ENCODE measurements around the gene PP2D1. TPM values are rescaled to one million over a fixed set of nuclear protein-coding genes. Genes with fewer than 3 reads are reported as not detected.

Gene PP2D1
- total and polyA plus RNA-seq, 2 experiments from 2014 or later: 0.23 TPM; not detected in 1

GRCh38 chr3:19972054-19972453, 40.0 kb downstream of the PP2D1 start:
- Histone ChIP-seq H3K27ac (no peak overlapping the region), H3K36me3 (replicated peaks; ENCODE audit: insufficient read depth, low read depth) (no peaks in the 10 kb centered on the region), H2AFZ (no peak overlapping the region), H4K20me1 (ENCODE audit: insufficient read depth, poor library complexity, severe bottlenecking) (peaks cover 72% of the 10 kb centered on the region), H3K9me3 (ENCODE audit: low read depth) (no peaks in the 10 kb centered on the region), H3K4me2 (no peak overlapping the region), H3K4me3 (no peak overlapping the region), H3K27me3 (no peaks in the 10 kb centered on the region), H3K4me1 (ENCODE audit: insufficient read depth) (no peaks in the 10 kb centered on the region), H3K79me2 (peaks cover 81% of the 10 kb centered on the region), H3K9me2 (replicated peaks; ENCODE audit: insufficient read depth) (no peaks in the 10 kb centered on the region)
- WGBS (ENCODE audit: low lambda C conversion rate, missing lambda C conversion rate): 76% methylated on average over 3 of the region's 3 CpGs
- DNase-seq (ENCODE audit: low spot score): no peak
- TF ChIP-seq EZH2 (IDR thresholded peaks at IDR 0.05; ENCODE audit: borderline replicate concordance) (no peak), EZH2phosphoT487 (IDR thresholded peaks at IDR 0.05; ENCODE audit: low read depth, severe bottlenecking, unreplicated experiment) (no peak), CTCF (IDR thresholded peaks at IDR 0.05; ENCODE audit: poor library complexity) (no peak)

- H4K20me1 ChIP-seq (ENCODE audit: insufficient read depth, poor library complexity, severe bottlenecking): peaks cover 86% of the 10 kb centered on the region
- 78% methylated on average over 8 of the region's 8 CpGs for WGBS (ENCODE audit: low lambda C conversion rate, missing lambda C conversion rate)
- H3K4me1 ChIP-seq (ENCODE audit: insufficient read depth): no peaks in the 10 kb centered on the region
Observed at GRCh38 chr3:19970327-19970726, 41.7 kb downstream of the PP2D1 start.

GRCh38 chr3:19967812-19968211, 44.3 kb downstream of the PP2D1 start:
- Histone ChIP-seq H3K4me1 (ENCODE audit: insufficient read depth) (no peaks in the 10 kb centered on the region), H3K9me3 (ENCODE audit: low read depth) (no peaks in the 10 kb centered on the region), H3K9me2 (replicated peaks; ENCODE audit: insufficient read depth) (no peaks in the 10 kb centered on the region), H4K20me1 (ENCODE audit: insufficient read depth, poor library complexity, severe bottlenecking) (peaks cover 92% of the 10 kb centered on the region), H3K4me2 (no peak overlapping the region), H3K4me3 (no peak overlapping the region), H3K27ac (no peak overlapping the region), H3K27me3 (no peaks in the 10 kb centered on the region), H3K36me3 (replicated peaks; ENCODE audit: insufficient read depth, low read depth) (no peaks in the 10 kb centered on the region), H3K79me2 (peaks cover 100% of the 10 kb centered on the region), H2AFZ (no peak overlapping the region)
- DNase-seq (ENCODE audit: low spot score): no peak
- TF ChIP-seq EZH2 (IDR thresholded peaks at IDR 0.05; ENCODE audit: borderline replicate concordance): no peak
- TF ChIP-seq EZH2phosphoT487 (IDR thresholded peaks at IDR 0.05; ENCODE audit: low read depth, severe bottlenecking, unreplicated experiment): no peak
- no peak for TF ChIP-seq CTCF (IDR thresholded peaks at IDR 0.05; ENCODE audit: poor library complexity)
- WGBS (ENCODE audit: low lambda C conversion rate, missing lambda C conversion rate): 90% methylated on average over 4 of the region's 4 CpGs

More at GRCh38 chr3:19970327-19970726, 41.7 kb downstream of the PP2D1 start:
- no peaks in the 10 kb centered on the region for H3K9me2 ChIP-seq (replicated peaks; ENCODE audit: insufficient read depth)
- DNase-seq (ENCODE audit: low spot score): no peak
- no peak overlapping the region for H2AFZ ChIP-seq
- H3K36me3 ChIP-seq (replicated peaks; ENCODE audit: insufficient read depth, low read depth): no peaks in the 10 kb centered on the region
- H3K27ac ChIP-seq: no peak overlapping the region
- H3K79me2 ChIP-seq: peaks cover 95% of the 10 kb centered on the region
- H3K27me3 ChIP-seq: no peaks in the 10 kb centered on the region
- H3K4me3 ChIP-seq: no peak overlapping the region
- H3K4me2 ChIP-seq: no peak overlapping the region
- no peak for TF ChIP-seq EZH2 (IDR thresholded peaks at IDR 0.05; ENCODE audit: borderline replicate concordance)
- no peak for TF ChIP-seq EZH2phosphoT487 (IDR thresholded peaks at IDR 0.05; ENCODE audit: low read depth, severe bottlenecking, unreplicated experiment)
- no peak for TF ChIP-seq CTCF (IDR thresholded peaks at IDR 0.05; ENCODE audit: poor library complexity)
- no peaks in the 10 kb centered on the region for H3K9me3 ChIP-seq (ENCODE audit: low read depth)

- WGBS (ENCODE audit: low lambda C conversion rate, missing lambda C conversion rate): 89% methylated on average over 6 of the region's 6 CpGs
- no peak for DNase-seq (ENCODE audit: low spot score)
- Histone ChIP-seq H3K9me2 (replicated peaks; ENCODE audit: insufficient read depth) (no peaks in the 10 kb centered on the region), H3K36me3 (replicated peaks; ENCODE audit: insufficient read depth, low read depth) (no peaks in the 10 kb centered on the region), H3K4me1 (ENCODE audit: insufficient read depth) (no peaks in the 10 kb centered on the region), H4K20me1 (ENCODE audit: insufficient read depth, poor library complexity, severe bottlenecking) (peaks cover 88% of the 10 kb centered on the region), H3K27ac (no peak overlapping the region), H3K9me3 (ENCODE audit: low read depth) (no peaks in the 10 kb centered on the region), H2AFZ (no peak overlapping the region), H3K27me3 (no peaks in the 10 kb centered on the region), H3K4me3 (no peak overlapping the region), H3K4me2 (no peak overlapping the region), H3K79me2 (peaks cover 100% of the 10 kb centered on the region)
- TF ChIP-seq EZH2 (IDR thresholded peaks at IDR 0.05; ENCODE audit: borderline replicate concordance) (no peak), EZH2phosphoT487 (IDR thresholded peaks at IDR 0.05; ENCODE audit: low read depth, severe bottlenecking, unreplicated experiment) (no peak), CTCF (IDR thresholded peaks at IDR 0.05; ENCODE audit: poor library complexity) (no peak)
Observed at GRCh38 chr3:19967208-19967607, 44.9 kb downstream of the PP2D1 start.
